WTC11 (cell line): ENCODE results near the gene NEDD4L. TPM values are rescaled to one million over a fixed set of nuclear protein-coding genes. Genes with fewer than 3 reads are reported as not detected.

Source experiments
- ATAC-seq: fragments of 200-7000 bp; cut with Tn5 transposase; 2 replicates; pipeline ENCODE4 v1.10.0; 2021; ENCODE audit warnings: mild to moderate bottlenecking, moderate library complexity
- CTCF ChIA-PET: fragments of 300-600 bp; sonication (Branson Sonifier 250); formaldehyde crosslinking; loops from one replicate; lab custom pipeline; 2021; ENCODE audit warnings: antibody characterized with exemption; lab: Charles Lee
- POLR2A ChIA-PET: fragments of 350-600 bp; sonication (Branson Sonifier 250); formaldehyde crosslinking; loops from one replicate; lab custom pipeline; 2021; ENCODE audit warnings: antibody characterized with exemption; lab: Charles Lee
- DNase-seq: peaks from one replicate; pipeline ENCODE4 v3.0.0; 2021; ENCODE audit warnings: low spot score
- H3K27ac Mint-ChIP-seq: 2 replicates; pipeline ENCODE4 v1.8.0; 2021; ENCODE audit warnings: mixed read lengths
- H3K27me3 Mint-ChIP-seq: 2 replicates; pipeline ENCODE4 v1.8.0; 2021; ENCODE audit warnings: low read depth, mild to moderate bottlenecking, moderate library complexity, mixed read lengths
- H3K36me3 Mint-ChIP-seq: 2 replicates; pipeline ENCODE4 v1.8.0; 2021; ENCODE audit warnings: mixed read lengths
- H3K4me1 Mint-ChIP-seq: 2 replicates; pipeline ENCODE4 v1.8.0; 2022; ENCODE audit warnings: mixed read lengths
- H3K4me3 Mint-ChIP-seq: 2 replicates; pipeline ENCODE4 v1.8.0; 2021; ENCODE audit warnings: mild to moderate bottlenecking, moderate library complexity, mixed read lengths
- H3K9me3 Mint-ChIP-seq: 2 replicates; pipeline ENCODE4 v1.8.0; 2021; ENCODE audit warnings: mixed read lengths
- FOXP1 ChIP-seq: sonication (generic); formaldehyde crosslinking; IDR thresholded peaks from 2 replicates; pipeline ENCODE4 v1.8.0; 2022; ENCODE audit warnings: missing genetic modification reagents, mild to moderate bottlenecking, moderate library complexity, borderline replicate concordance
- JUN ChIP-seq: sonication (generic); formaldehyde crosslinking; IDR thresholded peaks from 2 replicates; pipeline ENCODE4 v1.8.0; 2023; ENCODE audit warnings: mild to moderate bottlenecking, missing genetic modification reagents
- MYBL2 ChIP-seq: sonication (generic); formaldehyde crosslinking; IDR thresholded peaks from 2 replicates; pipeline ENCODE4 v1.8.1; 2023; ENCODE audit warnings: mild to moderate bottlenecking, moderate library complexity, missing genetic modification reagents
- NR2C2 ChIP-seq: sonication (generic); formaldehyde crosslinking; IDR thresholded peaks from 2 replicates; pipeline ENCODE4 v1.8.0; 2022; ENCODE audit warnings: mild to moderate bottlenecking, missing genetic modification reagents
- PRDM15 ChIP-seq: sonication (generic); formaldehyde crosslinking; IDR thresholded peaks from 2 replicates; pipeline ENCODE4 v1.8.0; 2022; ENCODE audit warnings: missing genetic modification reagents
- TEAD4 ChIP-seq: sonication (generic); formaldehyde crosslinking; IDR thresholded peaks from 2 replicates; pipeline ENCODE4 v1.8.0; 2022; ENCODE audit warnings: mild to moderate bottlenecking, missing genetic modification reagents
- ZBTB21 ChIP-seq: sonication (generic); formaldehyde crosslinking; IDR thresholded peaks from 2 replicates; pipeline ENCODE4 v1.8.1; 2023; ENCODE audit warnings: mild to moderate bottlenecking, missing genetic modification reagents, borderline replicate concordance
- ZNF281 ChIP-seq: sonication (generic); formaldehyde crosslinking; IDR thresholded peaks from 2 replicates; pipeline ENCODE4 v1.8.0; 2023; ENCODE audit warnings: mild to moderate bottlenecking, missing genetic modification reagents
- ZNF317 ChIP-seq: sonication (generic); formaldehyde crosslinking; IDR thresholded peaks from 2 replicates; pipeline ENCODE4 v1.8.1; 2023; ENCODE audit warnings: low read depth, mild to moderate bottlenecking, moderate library complexity, missing genetic modification reagents, borderline replicate concordance
- total RNA-seq: library from RNA; stranded (reverse); gene quantifications from 3 replicates; pipeline ENCODE4 v1.2.3, GENCODE V29; 2021
- TF ChIP-seq, protein P1 (sequence below): fragments of 250-450 bp; sonication (Bioruptor Pico); conservative IDR thresholded peaks from 2 replicates; pipeline ENCODE4 v1.9.0; 2021; ENCODE audit warnings: mild to moderate bottlenecking
- TF ChIP-seq, protein P2 (sequence below): sonication (generic); formaldehyde crosslinking; IDR thresholded peaks from 2 replicates; pipeline ENCODE4 v1.8.0; 2022; ENCODE audit warnings: mild to moderate bottlenecking, missing genetic modification reagents

NEDD4L gene
- total RNA-seq, 1 experiment from 2014 or later: 88.0 TPM

DNA sequence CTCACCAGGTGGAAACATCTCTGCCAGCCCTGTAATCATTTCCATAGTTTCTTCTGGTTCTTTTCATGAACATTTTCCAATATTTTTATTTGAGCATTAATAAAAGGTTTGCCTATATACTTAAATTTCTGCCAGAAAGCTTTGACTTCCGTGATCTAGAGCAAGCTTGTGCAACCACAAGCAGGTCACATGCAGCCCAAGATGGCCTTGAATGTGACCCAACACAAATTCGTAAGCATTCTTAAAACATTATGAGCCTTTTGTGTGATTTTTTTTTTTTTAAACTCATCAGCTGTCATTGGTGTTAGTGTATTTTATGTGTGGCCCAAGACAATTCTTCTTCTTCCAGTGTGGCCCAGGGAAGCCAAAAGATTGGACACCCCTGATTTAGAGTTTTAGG lies 51.6 kb downstream of the NEDD4L start:
- H3K27me3 Mint-ChIP-seq: no peaks in the 10 kb centered on the region
- no peak overlapping the region for H3K4me3 Mint-ChIP-seq
- no peak for ATAC-seq
- no peak for DNase-seq
- H3K9me3 Mint-ChIP-seq: no peaks in the 10 kb centered on the region
- H3K36me3 Mint-ChIP-seq: no peaks in the 10 kb centered on the region
- ChIA-PET POLR2A (interaction anchor here (0.6 to 0.8 kb wide), 2 partner anchors 10 to 27 kb away, joined by 3 read pairs; no protein-coding TSS in a partner anchor), CTCF (interaction anchor here (1.2 to 1.9 kb wide), 4 partner anchors 10 to 52 kb away, joined by 3 to 8 read pairs (median 4); partner anchors contain the start of gene NEDD4L)
- H3K4me1 Mint-ChIP-seq: peaks cover 87% of the 10 kb centered on the region
- TF ChIP-seq, protein P1, sequence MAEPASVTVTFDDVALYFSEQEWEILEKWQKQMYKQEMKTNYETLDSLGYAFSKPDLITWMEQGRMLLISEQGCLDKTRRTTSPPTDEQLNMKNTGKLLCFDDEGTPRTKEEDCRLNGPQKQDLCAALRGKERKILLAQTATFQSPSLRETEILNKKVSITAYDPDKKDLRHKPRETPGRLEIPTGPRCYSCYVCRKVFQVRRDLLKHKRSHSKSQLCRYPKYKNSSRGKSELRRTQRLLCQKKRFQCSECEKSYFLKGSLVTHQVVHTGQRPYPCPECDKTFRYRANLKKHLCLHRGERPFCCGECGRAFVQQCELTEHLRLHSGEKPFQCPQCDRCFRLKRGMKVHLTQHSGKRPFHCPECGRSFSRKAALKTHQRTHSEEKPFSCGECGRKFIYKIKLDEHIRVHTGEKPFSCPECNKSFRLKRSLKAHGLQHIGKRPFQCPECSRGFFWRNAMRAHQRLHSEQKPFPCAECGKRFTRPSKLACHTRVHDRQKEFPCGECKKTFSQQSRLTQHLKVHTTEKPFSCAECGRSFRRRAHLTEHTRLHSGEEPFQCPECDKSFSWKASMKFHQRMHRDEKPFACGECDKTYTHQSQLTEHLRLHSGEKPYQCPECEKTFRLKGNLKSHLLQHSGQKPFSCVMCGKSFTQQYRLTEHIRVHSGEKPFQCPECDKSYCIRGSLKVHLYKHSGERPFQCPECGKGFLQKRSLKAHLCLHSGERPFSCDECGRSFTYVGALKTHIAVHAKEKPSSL (CRISPR knock-in tag): no peak
- no peak for TF ChIP-seq PRDM15 (CRISPR knock-in tag)
- no peak overlapping the region for H3K27ac Mint-ChIP-seq

- Mint-ChIP-seq H3K9me3 (no peaks in the 10 kb centered on the region), H3K27ac (no peak overlapping the region), H3K27me3 (no peaks in the 10 kb centered on the region), H3K4me3 (no peak overlapping the region), H3K36me3 (no peaks in the 10 kb centered on the region), H3K4me1 (peaks cover 86% of the 10 kb centered on the region)
- ChIA-PET CTCF (interaction anchor here (1.9 kb wide), 1 partner anchor 53 kb away, joined by 8 read pairs; the partner anchor contains the start of gene NEDD4L), POLR2A (no interaction called here)
- ATAC-seq (no peak), DNase-seq (no peak)
- TF ChIP-seq, protein P2, sequence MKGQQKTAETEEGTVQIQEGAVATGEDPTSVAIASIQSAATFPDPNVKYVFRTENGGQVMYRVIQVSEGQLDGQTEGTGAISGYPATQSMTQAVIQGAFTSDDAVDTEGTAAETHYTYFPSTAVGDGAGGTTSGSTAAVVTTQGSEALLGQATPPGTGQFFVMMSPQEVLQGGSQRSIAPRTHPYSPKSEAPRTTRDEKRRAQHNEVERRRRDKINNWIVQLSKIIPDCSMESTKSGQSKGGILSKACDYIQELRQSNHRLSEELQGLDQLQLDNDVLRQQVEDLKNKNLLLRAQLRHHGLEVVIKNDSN (CRISPR knock-in tag): no peak
- TF ChIP-seq TEAD4 (CRISPR knock-in tag) (no peak), ZBTB21 (CRISPR knock-in tag) (no peak), MYBL2 (no peak), FOXP1 (CRISPR knock-in tag) (no peak), ZNF317 (CRISPR knock-in tag) (peak; percentile 51; the same call in 1 of the 2 replicates), JUN (no peak), NR2C2 (CRISPR knock-in tag) (no peak), ZNF281 (no peak)
Observed at GRCh38 chr18:58096658-58097057, 52.6 kb downstream of the NEDD4L start.
